SK-N-SH treated with all-trans-retinoic acid at 6 μM for 48 hours (cell line): ENCODE data around the gene H3-3A.
A peak's percentile ranks its signal among the peaks of the same experiment; 100 is the strongest.

Source experiments
- ATAC-seq: fragments of 200-7000 bp; cut with Tn5 transposase; 3 replicates; pipeline ENCODE4 v1.9.1; 2020; ENCODE audit warnings: mild to moderate bottlenecking, moderate library complexity
- BACH2 ChIP-seq: fragments of 250-450 bp; sonication (Bioruptor Pico); IDR thresholded peaks from 2 replicates; pipeline ENCODE4 v1.9.0; 2021; ENCODE audit warnings: mild to moderate bottlenecking, borderline replicate concordance
- CSDC2 ChIP-seq: fragments of 250-450 bp; sonication (Bioruptor Pico); IDR thresholded peaks from 2 replicates; pipeline ENCODE4 v1.5.0; 2020; ENCODE audit warnings: mild to moderate bottlenecking, moderate library complexity
- PPARA ChIP-seq: fragments of 250-450 bp; sonication (Bioruptor Pico); IDR thresholded peaks from 2 replicates; pipeline ENCODE4 v1.5.0; 2020; ENCODE audit warnings: mild to moderate bottlenecking, borderline replicate concordance
- SNAI2 ChIP-seq: fragments of 250-450 bp; sonication (Bioruptor Pico); IDR thresholded peaks from 2 replicates; pipeline ENCODE4 v1.5.0; 2020; ENCODE audit warnings: mild to moderate bottlenecking, moderate library complexity
- TCF4 ChIP-seq: fragments of 250-450 bp; sonication (Bioruptor Pico); IDR thresholded peaks from 2 replicates; pipeline ENCODE4 v1.8.0; 2021; ENCODE audit warnings: mild to moderate bottlenecking, moderate library complexity, borderline replicate concordance
- ZC3H10 ChIP-seq: fragments of 250-450 bp; sonication (Bioruptor Pico); IDR thresholded peaks from 2 replicates; pipeline ENCODE4 v1.5.1; 2021; ENCODE audit warnings: mild to moderate bottlenecking, moderate library complexity
- ZFP3 ChIP-seq: fragments of 250-450 bp; sonication (Bioruptor Pico); IDR thresholded peaks from 2 replicates; pipeline ENCODE4 v1.5.0; 2020; ENCODE audit warnings: mild to moderate bottlenecking, moderate library complexity
- ZNF565 ChIP-seq: fragments of 450-650 bp; formaldehyde crosslinking; conservative IDR thresholded peaks from 2 replicates; pipeline ENCODE4 v1.5.0; 2020; ENCODE audit warnings: low read depth, mild to moderate bottlenecking, moderate library complexity
- ZNF8 ChIP-seq: fragments of 450-650 bp; formaldehyde crosslinking; IDR thresholded peaks from 2 replicates; pipeline ENCODE4 v1.5.0; 2020; ENCODE audit warnings: mild to moderate bottlenecking, moderate library complexity
- TF ChIP-seq, protein P1 (sequence below): fragments of 250-450 bp; sonication (Bioruptor Pico); IDR thresholded peaks from 2 replicates; pipeline ENCODE4 v1.5.1; 2020; ENCODE audit warnings: low read depth, mild to moderate bottlenecking, moderate library complexity
- TF ChIP-seq, protein P2 (sequence below): fragments of 250-450 bp; sonication (Bioruptor Pico); IDR thresholded peaks from 2 replicates; pipeline ENCODE4 v1.5.1; 2021; ENCODE audit warnings: mild to moderate bottlenecking, moderate library complexity
- TF ChIP-seq, protein P3 (sequence below): fragments of 250-450 bp; sonication (Bioruptor Pico); IDR thresholded peaks from 2 replicates; pipeline ENCODE4 v1.8.0; 2021; ENCODE audit warnings: low read depth, mild to moderate bottlenecking, moderate library complexity, borderline replicate concordance
- TF ChIP-seq, protein P4 (sequence below): fragments of 250-450 bp; sonication (Bioruptor Pico); IDR thresholded peaks from 2 replicates; pipeline ENCODE4 v1.5.0; 2020; ENCODE audit warnings: mild to moderate bottlenecking, moderate library complexity
- TF ChIP-seq, protein P5 (sequence below): fragments of 250-450 bp; sonication (Bioruptor Pico); IDR thresholded peaks from 2 replicates; pipeline ENCODE4 v1.8.0; 2020; ENCODE audit warnings: mild to moderate bottlenecking, moderate library complexity, borderline replicate concordance

H3-3A gene

DNA sequence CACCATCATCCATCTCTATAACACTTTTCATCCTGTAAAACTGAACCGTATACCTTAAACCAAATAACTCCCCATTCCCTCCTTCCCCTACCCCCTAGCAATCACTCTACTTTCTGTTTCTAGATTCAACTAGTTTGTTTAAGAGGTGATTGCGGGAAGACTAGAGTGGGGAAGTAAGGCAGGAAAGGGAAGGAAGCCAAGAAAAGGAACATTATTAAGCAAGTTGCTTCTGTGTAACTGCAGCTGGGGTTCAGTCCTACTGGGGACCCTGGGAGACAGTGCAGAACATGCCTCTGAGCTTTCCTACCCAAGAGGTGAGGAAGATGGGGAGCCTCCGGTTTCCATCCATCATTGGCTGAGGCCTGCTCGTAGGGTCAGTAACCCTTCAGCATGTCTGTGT, 28.9 kb upstream of the H3-3A start (continued):
- TF ChIP-seq, protein P1, sequence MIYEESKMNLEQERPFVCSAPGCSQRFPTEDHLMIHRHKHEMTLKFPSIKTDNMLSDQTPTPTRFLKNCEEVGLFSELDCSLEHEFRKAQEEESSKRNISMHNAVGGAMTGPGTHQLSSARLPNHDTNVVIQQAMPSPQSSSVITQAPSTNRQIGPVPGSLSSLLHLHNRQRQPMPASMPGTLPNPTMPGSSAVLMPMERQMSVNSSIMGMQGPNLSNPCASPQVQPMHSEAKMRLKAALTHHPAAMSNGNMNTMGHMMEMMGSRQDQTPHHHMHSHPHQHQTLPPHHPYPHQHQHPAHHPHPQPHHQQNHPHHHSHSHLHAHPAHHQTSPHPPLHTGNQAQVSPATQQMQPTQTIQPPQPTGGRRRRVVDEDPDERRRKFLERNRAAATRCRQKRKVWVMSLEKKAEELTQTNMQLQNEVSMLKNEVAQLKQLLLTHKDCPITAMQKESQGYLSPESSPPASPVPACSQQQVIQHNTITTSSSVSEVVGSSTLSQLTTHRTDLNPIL (CRISPR knock-in tag) = no peak

DNA sequence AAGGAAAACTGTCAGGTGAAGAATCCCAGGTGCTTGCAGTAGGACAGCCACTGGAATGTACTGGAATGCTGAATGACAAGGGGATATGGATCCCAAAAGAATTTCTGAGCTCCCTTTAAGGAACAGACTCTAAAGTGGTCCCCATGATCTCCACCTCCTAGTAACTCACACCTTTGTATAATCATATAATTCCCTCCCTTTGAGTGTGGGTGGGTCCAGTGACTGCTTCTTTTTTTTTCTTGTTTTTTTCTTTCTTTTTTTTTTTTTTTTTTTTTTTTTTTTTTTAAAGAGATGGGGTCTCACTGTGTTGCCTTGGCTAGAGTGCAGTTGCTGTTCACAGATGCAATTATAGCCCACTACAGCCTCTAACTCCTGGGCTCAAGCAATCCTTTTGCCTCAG, 28.5 kb upstream of the H3-3A start:
- no peak for ATAC-seq

DNA sequence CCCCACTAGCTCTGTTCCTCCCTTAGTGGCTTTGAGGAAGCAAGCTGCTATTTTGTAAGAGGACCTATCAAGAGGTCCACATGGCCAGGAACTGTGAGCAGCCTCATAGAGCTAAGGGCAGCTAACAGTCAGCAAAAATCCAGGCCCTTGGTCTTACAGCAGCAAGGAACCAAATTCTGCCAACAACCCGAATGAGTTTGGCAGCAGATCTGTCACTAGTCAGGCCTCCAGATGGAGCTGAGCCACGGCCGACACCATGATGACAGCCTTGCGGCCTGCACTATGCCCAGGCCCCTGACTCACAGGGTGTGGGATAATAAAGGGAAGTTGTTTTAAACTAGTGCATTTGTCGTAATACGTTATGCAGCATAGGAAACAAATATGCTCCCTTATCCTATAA, 28.0 kb upstream of the H3-3A start:
- TF ChIP-seq PPARA (CRISPR knock-in tag) (no peak), ZC3H10 (CRISPR knock-in tag) (no peak), TCF4 (no peak), SNAI2 (CRISPR knock-in tag) (no peak), ZNF8 (no peak)
- TF ChIP-seq, protein P2, sequence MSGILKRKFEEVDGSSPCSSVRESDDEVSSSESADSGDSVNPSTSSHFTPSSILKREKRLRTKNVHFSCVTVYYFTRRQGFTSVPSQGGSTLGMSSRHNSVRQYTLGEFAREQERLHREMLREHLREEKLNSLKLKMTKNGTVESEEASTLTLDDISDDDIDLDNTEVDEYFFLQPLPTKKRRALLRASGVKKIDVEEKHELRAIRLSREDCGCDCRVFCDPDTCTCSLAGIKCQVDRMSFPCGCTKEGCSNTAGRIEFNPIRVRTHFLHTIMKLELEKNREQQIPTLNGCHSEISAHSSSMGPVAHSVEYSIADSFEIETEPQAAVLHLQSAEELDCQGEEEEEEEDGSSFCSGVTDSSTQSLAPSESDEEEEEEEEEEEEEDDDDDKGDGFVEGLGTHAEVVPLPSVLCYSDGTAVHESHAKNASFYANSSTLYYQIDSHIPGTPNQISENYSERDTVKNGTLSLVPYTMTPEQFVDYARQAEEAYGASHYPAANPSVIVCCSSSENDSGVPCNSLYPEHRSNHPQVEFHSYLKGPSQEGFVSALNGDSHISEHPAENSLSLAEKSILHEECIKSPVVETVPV (CRISPR knock-in tag) = no peak
- TF ChIP-seq, protein P1 (CRISPR knock-in tag) = no peak
- TF ChIP-seq, protein P3, sequence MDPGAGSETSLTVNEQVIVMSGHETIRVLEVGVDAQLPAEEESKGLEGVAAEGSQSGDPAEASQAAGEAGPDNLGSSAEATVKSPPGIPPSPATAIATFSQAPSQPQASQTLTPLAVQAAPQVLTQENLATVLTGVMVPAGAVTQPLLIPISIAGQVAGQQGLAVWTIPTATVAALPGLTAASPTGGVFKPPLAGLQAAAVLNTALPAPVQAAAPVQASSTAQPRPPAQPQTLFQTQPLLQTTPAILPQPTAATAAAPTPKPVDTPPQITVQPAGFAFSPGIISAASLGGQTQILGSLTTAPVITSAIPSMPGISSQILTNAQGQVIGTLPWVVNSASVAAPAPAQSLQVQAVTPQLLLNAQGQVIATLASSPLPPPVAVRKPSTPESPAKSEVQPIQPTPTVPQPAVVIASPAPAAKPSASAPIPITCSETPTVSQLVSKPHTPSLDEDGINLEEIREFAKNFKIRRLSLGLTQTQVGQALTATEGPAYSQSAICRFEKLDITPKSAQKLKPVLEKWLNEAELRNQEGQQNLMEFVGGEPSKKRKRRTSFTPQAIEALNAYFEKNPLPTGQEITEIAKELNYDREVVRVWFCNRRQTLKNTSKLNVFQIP (CRISPR knock-in tag) = no peak
- TF ChIP-seq, protein P4, sequence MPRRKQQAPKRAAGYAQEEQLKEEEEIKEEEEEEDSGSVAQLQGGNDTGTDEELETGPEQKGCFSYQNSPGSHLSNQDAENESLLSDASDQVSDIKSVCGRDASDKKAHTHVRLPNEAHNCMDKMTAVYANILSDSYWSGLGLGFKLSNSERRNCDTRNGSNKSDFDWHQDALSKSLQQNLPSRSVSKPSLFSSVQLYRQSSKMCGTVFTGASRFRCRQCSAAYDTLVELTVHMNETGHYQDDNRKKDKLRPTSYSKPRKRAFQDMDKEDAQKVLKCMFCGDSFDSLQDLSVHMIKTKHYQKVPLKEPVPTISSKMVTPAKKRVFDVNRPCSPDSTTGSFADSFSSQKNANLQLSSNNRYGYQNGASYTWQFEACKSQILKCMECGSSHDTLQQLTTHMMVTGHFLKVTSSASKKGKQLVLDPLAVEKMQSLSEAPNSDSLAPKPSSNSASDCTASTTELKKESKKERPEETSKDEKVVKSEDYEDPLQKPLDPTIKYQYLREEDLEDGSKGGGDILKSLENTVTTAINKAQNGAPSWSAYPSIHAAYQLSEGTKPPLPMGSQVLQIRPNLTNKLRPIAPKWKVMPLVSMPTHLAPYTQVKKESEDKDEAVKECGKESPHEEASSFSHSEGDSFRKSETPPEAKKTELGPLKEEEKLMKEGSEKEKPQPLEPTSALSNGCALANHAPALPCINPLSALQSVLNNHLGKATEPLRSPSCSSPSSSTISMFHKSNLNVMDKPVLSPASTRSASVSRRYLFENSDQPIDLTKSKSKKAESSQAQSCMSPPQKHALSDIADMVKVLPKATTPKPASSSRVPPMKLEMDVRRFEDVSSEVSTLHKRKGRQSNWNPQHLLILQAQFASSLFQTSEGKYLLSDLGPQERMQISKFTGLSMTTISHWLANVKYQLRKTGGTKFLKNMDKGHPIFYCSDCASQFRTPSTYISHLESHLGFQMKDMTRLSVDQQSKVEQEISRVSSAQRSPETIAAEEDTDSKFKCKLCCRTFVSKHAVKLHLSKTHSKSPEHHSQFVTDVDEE (CRISPR knock-in tag) = no peak
- ATAC-seq = peak; percentile 40

More for the DNA sequence above, 28.5 kb upstream of the H3-3A start:
- TF ChIP-seq CSDC2 (CRISPR knock-in tag) (no peak), ZNF565 (CRISPR knock-in tag) (no peak), ZFP3 (CRISPR knock-in tag) (no peak), BACH2 (CRISPR knock-in tag) (no peak), PPARA (CRISPR knock-in tag) (no peak)
- TF ChIP-seq, protein P5, sequence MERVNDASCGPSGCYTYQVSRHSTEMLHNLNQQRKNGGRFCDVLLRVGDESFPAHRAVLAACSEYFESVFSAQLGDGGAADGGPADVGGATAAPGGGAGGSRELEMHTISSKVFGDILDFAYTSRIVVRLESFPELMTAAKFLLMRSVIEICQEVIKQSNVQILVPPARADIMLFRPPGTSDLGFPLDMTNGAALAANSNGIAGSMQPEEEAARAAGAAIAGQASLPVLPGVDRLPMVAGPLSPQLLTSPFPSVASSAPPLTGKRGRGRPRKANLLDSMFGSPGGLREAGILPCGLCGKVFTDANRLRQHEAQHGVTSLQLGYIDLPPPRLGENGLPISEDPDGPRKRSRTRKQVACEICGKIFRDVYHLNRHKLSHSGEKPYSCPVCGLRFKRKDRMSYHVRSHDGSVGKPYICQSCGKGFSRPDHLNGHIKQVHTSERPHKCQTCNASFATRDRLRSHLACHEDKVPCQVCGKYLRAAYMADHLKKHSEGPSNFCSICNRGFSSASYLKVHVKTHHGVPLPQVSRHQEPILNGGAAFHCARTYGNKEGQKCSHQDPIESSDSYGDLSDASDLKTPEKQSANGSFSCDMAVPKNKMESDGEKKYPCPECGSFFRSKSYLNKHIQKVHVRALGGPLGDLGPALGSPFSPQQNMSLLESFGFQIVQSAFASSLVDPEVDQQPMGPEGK = no peak
- TF ChIP-seq, protein P4 (CRISPR knock-in tag) = no peak
